GM12892 (cell line): ENCODE measurements around the gene SNX20.

ENCODE experiments used
- DNase-seq: peaks from one replicate; pipeline ENCODE4 v3.0.0; 2011; ENCODE audit not compliant: insufficient read length
- FAIRE-seq: peaks from 2 replicates; lab custom pipeline; 2011; peaks lifted over from hg19 to GRCh38; lab: Jason Lieb, UNC
- POLR2A ChIP-seq: IDR thresholded peaks from 2 replicates; pipeline ENCODE4 v1.6.1; 2011; ENCODE audit warnings: low read depth, low read length, control low read depth
- POLR2AphosphoS5 ChIP-seq: IDR thresholded peaks from 2 replicates; pipeline ENCODE4 v1.6.1; 2011; ENCODE audit warnings: low read depth, low read length, control low read depth
- TAF1 ChIP-seq: IDR thresholded peaks from 2 replicates; pipeline ENCODE4 v1.6.1; 2011; ENCODE audit warnings: low read depth, mild to moderate bottlenecking, control low read depth, low read length, borderline replicate concordance

The SNX20 gene

GRCh38 chr16:50627419-50627818 is 53.7 kb downstream of the SNX20 start:
- DNase-seq (no peak), FAIRE-seq (no peak)

GRCh38 chr16:50626868-50627267 is 54.2 kb downstream of the SNX20 start:
- FAIRE-seq (no peak), DNase-seq (no peak)
- TF ChIP-seq POLR2A (no peak), POLR2AphosphoS5 (no peak), TAF1 (no peak)

More at GRCh38 chr16:50627419-50627818, 53.7 kb downstream of the SNX20 start:
- TF ChIP-seq POLR2AphosphoS5: no peak
- no peak for TF ChIP-seq TAF1

GRCh38 chr16:50625374-50625773 is 55.7 kb downstream of the SNX20 start:
- FAIRE-seq (no peak), DNase-seq (no peak)
- TF ChIP-seq POLR2AphosphoS5 (no peak), TAF1 (no peak), POLR2A (no peak)

GRCh38 chr16:50624449-50624970 is 56.6 kb downstream of the SNX20 start:
- DNase-seq: no peak
- TF ChIP-seq POLR2AphosphoS5: no peak
- TF ChIP-seq POLR2A: no peak
- TF ChIP-seq TAF1: no peak
- no peak for FAIRE-seq

GRCh38 chr16:50622643-50623369 is 58.3 kb downstream of the SNX20 start:
- TF ChIP-seq POLR2A (no peak), POLR2AphosphoS5 (no peak), TAF1 (no peak)
- no peak for DNase-seq
- no peak for FAIRE-seq

- TF ChIP-seq POLR2A: no peak
- no peak for TF ChIP-seq TAF1
- TF ChIP-seq POLR2AphosphoS5: no peak
- DNase-seq (no peak), FAIRE-seq (no peak)
Observed at GRCh38 chr16:50622029-50622428, 59.1 kb downstream of the SNX20 start.
